GM23248 (cell line): ENCODE data around the gene ATG2B.

Experiments used
- EZH2 ChIP-seq: fragments of 200-600 bp; sonication (generic); IDR thresholded peaks from 2 replicates; pipeline ENCODE4 v1.6.1; 2018; ENCODE audit warnings: antibody characterized with exemption, mild to moderate bottlenecking; ENCODE audit not compliant: insufficient read depth, poor library complexity, severe bottlenecking
- EZH2phosphoT487 ChIP-seq: fragments of 200-600 bp; sonication (generic); IDR thresholded peaks from 2 replicates; pipeline ENCODE4 v1.6.1; 2018; ENCODE audit warnings: antibody characterized with exemption, moderate library complexity, mild to moderate bottlenecking, low read depth; ENCODE audit not compliant: insufficient read depth

- TF ChIP-seq EZH2 (no peak), EZH2phosphoT487 (no peak)
Measured at GRCh38 chr14:96368534-96368933, 5.4 kb upstream of the ATG2B start.
